HS-5 (cell line): Measurements from ENCODE around the gene SFT2D1.

Experiments used
- DNase-seq: peaks from one replicate; pipeline ENCODE4 v3.0.0-alpha.2; 2012; ENCODE audit warnings: low read depth

The SFT2D1 gene

GRCh38 chr6:166333172-166333995, 9.0 kb downstream of the SFT2D1 start:
- no peak for DNase-seq

- no peak for DNase-seq
Observed at GRCh38 chr6:166331503-166332415, 10.6 kb downstream of the SFT2D1 start.

GRCh38 chr6:166330612-166331011, 11.7 kb downstream of the SFT2D1 start:
- DNase-seq = no peak

GRCh38 chr6:166325383-166326042, 16.8 kb downstream of the SFT2D1 start:
- no peak for DNase-seq

GRCh38 chr6:166323395-166323794, 18.9 kb downstream of the SFT2D1 start:
- DNase-seq = no peak

GRCh38 chr6:166318649-166319600, 23.4 kb downstream of the SFT2D1 start:
- no peak for DNase-seq

GRCh38 chr6:166318227-166318626, 24.1 kb downstream of the SFT2D1 start:
- no peak for DNase-seq

- no peak for DNase-seq
Observed at GRCh38 chr6:166317261-166318212, 24.8 kb downstream of the SFT2D1 start.

- DNase-seq = no peak
Observed at GRCh38 chr6:166315436-166315835, 26.9 kb downstream of the SFT2D1 start.

- DNase-seq = no peak
Observed at GRCh38 chr6:166314454-166314853, 27.9 kb downstream of the SFT2D1 start.

- no peak for DNase-seq
Observed at GRCh38 chr6:166313255-166314070, 28.9 kb downstream of the SFT2D1 start.

- DNase-seq = no peak
Observed at GRCh38 chr6:166312832-166313231, 29.5 kb downstream of the SFT2D1 start.

GRCh38 chr6:166310634-166311033, 31.7 kb downstream of the SFT2D1 start:
- DNase-seq = no peak

GRCh38 chr6:166309977-166310376, 32.4 kb downstream of the SFT2D1 start:
- DNase-seq = no peak

GRCh38 chr6:166308769-166309589, 33.4 kb downstream of the SFT2D1 start:
- DNase-seq = no peak

- DNase-seq = no peak
Observed at GRCh38 chr6:166308033-166308768, 34.1 kb downstream of the SFT2D1 start, which contains the start of gene PRR18. Gene PRR18, minus strand, starts transcription at chr6:166308392. Its CDS starts 250 bp downstream, at chr6:166308142.
